Ishikawa (cell line): Measurements from ENCODE around the gene RNF180.

Experiments
- CEBPB ChIP-seq: IDR thresholded peaks from 2 replicates; pipeline ENCODE4 v1.6.1; 2012
- CREB1 ChIP-seq: IDR thresholded peaks from 2 replicates; pipeline ENCODE4 v1.6.1; 2012; ENCODE audit warnings: low read depth
- EGR1 ChIP-seq: IDR thresholded peaks from 2 replicates; pipeline ENCODE4 v1.6.1; 2012
- EP300 ChIP-seq: IDR thresholded peaks from 2 replicates; pipeline ENCODE4 v1.6.1; 2012; ENCODE audit warnings: borderline replicate concordance
- FOXM1 ChIP-seq: IDR thresholded peaks from 2 replicates; pipeline ENCODE4 v1.6.1; 2012; ENCODE audit warnings: low read depth, borderline replicate concordance
- NFIC ChIP-seq: IDR thresholded peaks from 2 replicates; pipeline ENCODE4 v1.6.1; 2012
- RAD21 ChIP-seq: IDR thresholded peaks from 2 replicates; pipeline ENCODE4 v1.6.1; 2012; ENCODE audit warnings: low read depth
- TAF1 ChIP-seq: IDR thresholded peaks from 2 replicates; pipeline ENCODE4 v1.6.1; 2012; ENCODE audit warnings: low read depth, mild to moderate bottlenecking
- TCF12 ChIP-seq: IDR thresholded peaks from 2 replicates; pipeline ENCODE4 v1.6.1; 2012; ENCODE audit warnings: low read depth
- TEAD4 ChIP-seq: IDR thresholded peaks from 2 replicates; pipeline ENCODE4 v1.6.1; 2012
- USF1 ChIP-seq: IDR thresholded peaks from 2 replicates; pipeline ENCODE4 v1.6.1; 2012
- YY1 ChIP-seq: IDR thresholded peaks from 2 replicates; pipeline ENCODE4 v1.6.1; 2012; ENCODE audit warnings: low read depth
- ZBTB7A ChIP-seq: IDR thresholded peaks from 2 replicates; pipeline ENCODE4 v1.6.1; 2012; ENCODE audit warnings: low read depth
- TF ChIP-seq, protein P1 (sequence below): IDR thresholded peaks from 2 replicates; pipeline ENCODE4 v1.6.1; 2012; ENCODE audit warnings: low read depth, mild to moderate bottlenecking
- TF ChIP-seq, protein P2 (sequence below): IDR thresholded peaks from 2 replicates; pipeline ENCODE4 v1.6.1; 2012

Gene RNF180

GRCh38 chr5:64221911-64222310, 56.3 kb downstream of the RNF180 start:
- no peak for TF ChIP-seq TCF12
- TF ChIP-seq USF1: no peak
- TF ChIP-seq CREB1: no peak

DNA sequence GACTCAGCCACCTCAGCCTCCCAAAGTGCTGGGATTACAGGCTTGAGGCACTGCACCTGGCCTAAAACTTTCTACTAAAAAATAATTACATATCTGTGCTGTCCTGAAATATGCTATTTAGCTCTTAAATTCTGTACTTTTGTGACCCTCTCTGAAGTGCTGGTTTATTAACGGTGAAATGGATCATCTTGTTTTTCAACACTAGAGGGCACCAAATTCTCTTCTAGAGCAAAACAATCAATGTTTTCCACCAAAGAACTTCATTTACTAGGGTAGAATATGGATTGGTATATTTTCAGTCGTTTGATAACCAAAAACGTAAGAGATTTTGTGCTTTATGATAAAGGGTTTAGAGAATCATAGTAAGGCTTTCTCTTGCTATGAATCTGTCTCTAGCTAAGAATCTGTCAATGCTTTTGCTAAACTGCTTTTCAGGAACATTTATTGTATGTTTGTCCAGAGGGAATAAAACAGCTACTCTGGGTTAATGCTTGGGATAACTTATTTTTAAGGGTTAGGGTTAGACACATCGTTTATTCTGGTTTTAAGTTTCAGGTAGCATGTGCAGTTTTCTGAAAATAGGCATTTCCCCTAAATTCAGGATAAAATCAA, 63.6 kb downstream of the RNF180 start:
- TF ChIP-seq CEBPB (no peak), RAD21 (peak; percentile 63), FOXM1 (no peak)

GRCh38 chr5:64260756-64261155, 95.1 kb downstream of the RNF180 start:
- TF ChIP-seq TCF12 (no peak), CEBPB (no peak), TEAD4 (no peak), YY1 (no peak), EP300 (no peak), ZBTB7A (no peak)

GRCh38 chr5:64269164-64269563, 103.5 kb downstream of the RNF180 start:
- no peak for TF ChIP-seq YY1
- TF ChIP-seq TEAD4: no peak
- no peak for TF ChIP-seq FOXM1
- no peak for TF ChIP-seq EGR1

DNA sequence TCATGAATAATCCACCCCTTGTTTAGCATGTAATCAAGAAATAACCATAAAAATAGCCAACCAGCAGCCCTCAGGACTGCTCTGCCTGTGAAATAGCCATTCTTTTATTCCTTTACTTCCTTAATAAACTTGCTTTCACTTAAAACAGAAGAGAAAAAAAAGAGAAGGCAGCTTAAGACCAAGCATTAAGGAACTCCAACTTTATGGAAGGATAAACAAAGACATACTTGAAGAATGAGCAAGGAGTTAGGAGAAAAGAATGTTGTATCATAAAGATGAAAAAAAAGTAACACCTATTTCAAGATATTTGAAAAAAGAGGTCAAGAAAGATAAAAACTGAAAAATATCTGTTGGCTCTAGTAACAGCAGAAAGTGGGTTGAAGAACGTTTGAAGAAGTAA, 107.6 kb downstream of the RNF180 start:
- no peak for TF ChIP-seq TCF12
- TF ChIP-seq NFIC: no peak
- TF ChIP-seq TAF1: no peak
- no peak for TF ChIP-seq EP300
- TF ChIP-seq ZBTB7A: no peak
- TF ChIP-seq FOXM1: no peak
- TF ChIP-seq, protein P1, sequence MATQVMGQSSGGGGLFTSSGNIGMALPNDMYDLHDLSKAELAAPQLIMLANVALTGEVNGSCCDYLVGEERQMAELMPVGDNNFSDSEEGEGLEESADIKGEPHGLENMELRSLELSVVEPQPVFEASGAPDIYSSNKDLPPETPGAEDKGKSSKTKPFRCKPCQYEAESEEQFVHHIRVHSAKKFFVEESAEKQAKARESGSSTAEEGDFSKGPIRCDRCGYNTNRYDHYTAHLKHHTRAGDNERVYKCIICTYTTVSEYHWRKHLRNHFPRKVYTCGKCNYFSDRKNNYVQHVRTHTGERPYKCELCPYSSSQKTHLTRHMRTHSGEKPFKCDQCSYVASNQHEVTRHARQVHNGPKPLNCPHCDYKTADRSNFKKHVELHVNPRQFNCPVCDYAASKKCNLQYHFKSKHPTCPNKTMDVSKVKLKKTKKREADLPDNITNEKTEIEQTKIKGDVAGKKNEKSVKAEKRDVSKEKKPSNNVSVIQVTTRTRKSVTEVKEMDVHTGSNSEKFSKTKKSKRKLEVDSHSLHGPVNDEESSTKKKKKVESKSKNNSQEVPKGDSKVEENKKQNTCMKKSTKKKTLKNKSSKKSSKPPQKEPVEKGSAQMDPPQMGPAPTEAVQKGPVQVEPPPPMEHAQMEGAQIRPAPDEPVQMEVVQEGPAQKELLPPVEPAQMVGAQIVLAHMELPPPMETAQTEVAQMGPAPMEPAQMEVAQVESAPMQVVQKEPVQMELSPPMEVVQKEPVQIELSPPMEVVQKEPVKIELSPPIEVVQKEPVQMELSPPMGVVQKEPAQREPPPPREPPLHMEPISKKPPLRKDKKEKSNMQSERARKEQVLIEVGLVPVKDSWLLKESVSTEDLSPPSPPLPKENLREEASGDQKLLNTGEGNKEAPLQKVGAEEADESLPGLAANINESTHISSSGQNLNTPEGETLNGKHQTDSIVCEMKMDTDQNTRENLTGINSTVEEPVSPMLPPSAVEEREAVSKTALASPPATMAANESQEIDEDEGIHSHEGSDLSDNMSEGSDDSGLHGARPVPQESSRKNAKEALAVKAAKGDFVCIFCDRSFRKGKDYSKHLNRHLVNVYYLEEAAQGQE: no peak
- TF ChIP-seq USF1: no peak
- no peak for TF ChIP-seq CREB1

DNA sequence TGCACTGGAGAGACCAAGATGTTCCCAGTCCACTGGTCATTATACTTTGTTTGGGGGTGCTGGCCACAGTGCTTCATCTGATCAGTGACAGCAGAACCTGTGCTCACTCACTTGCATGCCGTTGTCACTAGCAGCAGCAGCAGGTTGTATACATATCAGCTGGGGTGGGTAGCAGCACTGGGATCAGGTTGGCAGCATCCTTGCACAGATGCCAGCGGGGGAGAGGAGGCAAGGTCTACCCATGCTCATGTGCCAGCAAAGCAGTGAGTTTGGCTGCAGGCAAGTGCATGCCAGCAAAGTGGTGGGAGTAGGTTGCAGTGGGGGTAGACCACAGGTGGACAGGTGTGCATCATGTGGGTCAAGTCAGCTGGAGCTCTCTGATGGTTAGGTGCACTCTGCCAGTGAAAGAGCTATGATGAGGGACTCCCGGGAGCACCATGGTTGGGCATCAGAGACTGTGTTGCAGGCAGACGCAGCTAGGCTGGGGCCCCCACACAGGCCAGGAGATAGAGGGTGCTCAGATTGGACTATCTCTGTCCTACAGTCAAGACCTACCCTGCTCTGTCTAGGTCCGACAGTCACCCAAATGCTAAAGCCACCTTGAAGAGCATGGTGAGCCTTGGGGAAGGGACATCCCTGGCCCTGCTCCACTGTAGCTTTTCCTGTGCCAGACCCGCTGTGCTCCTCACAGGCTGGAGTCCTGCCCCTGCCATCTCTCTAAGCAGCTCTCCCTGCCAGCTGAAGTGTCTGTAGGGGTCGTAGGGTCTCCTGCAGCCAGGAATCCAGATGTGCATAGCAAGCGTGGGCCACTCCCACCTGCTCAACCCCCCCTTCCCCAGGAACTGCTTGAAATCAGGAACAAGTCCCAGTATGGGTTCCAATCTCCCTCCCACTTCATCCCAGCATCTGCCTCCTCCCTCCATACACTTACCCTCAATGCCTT, 119.8 kb downstream of the RNF180 start:
- TF ChIP-seq NFIC (no peak), TCF12 (no peak), RAD21 (no peak), YY1 (no peak), USF1 (no peak), FOXM1 (no peak), TAF1 (no peak), CEBPB (no peak), EP300 (no peak), ZBTB7A (no peak), CREB1 (no peak), TEAD4 (no peak), EGR1 (no peak)
- TF ChIP-seq, protein P1: no peak
- TF ChIP-seq, protein P2, sequence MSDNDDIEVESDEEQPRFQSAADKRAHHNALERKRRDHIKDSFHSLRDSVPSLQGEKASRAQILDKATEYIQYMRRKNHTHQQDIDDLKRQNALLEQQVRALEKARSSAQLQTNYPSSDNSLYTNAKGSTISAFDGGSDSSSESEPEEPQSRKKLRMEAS: no peak
